HEK293 (cell line): ENCODE results near the gene PANK4.

Experiments
- CTCF ChIA-PET: fragments of 350-600 bp; formaldehyde crosslinking; extraction: SDS; loops from one replicate; lab custom pipeline; 2021; ENCODE audit warnings: antibody characterized with exemption; lab: Yijun Ruan, JAX
- POLR2A ChIA-PET: fragments of 300-600 bp; formaldehyde crosslinking; extraction: SDS; loops from one replicate; lab custom pipeline; 2020; ENCODE audit warnings: antibody characterized with exemption, inconsistent platforms; lab: Yijun Ruan, JAX
- H3K27ac ChIP-seq: fragments of 200-500 bp; sonication (Bioruptor generic); 2 replicates; pipeline ENCODE4 v1.5.1; 2014; ENCODE audit warnings: low read depth, low read length, control low read depth, inconsistent platforms; ENCODE audit errors: extremely low read depth
- H3K36me3 ChIP-seq, 2 experiments: fragments of 200-500 bp in 1 of 2; sonication (Bioruptor generic) in 1 of 2; 1 replicate in 1 of 2; 2 replicates in 1 of 2; pipeline ENCODE4 v1.5.1; 2014 to 2017; ENCODE audit warnings: inconsistent platforms in 2 of 2, low read length in 2 of 2; ENCODE audit not compliant: control insufficient read depth in 2 of 2, insufficient read depth in 1 of 2
- H3K4me1 ChIP-seq: fragments of 200-500 bp; sonication (Bioruptor generic); 2 replicates; pipeline ENCODE4 v1.5.1; 2014; ENCODE audit warnings: mild to moderate bottlenecking, low read length, inconsistent platforms; ENCODE audit not compliant: control insufficient read depth, insufficient read depth
- H3K4me3 ChIP-seq: 2 replicates; pipeline ENCODE4 v1.5.1; 2011; ENCODE audit warnings: low read depth, mild to moderate bottlenecking, control low read depth, low read length, moderate library complexity
- H3K9me3 ChIP-seq: fragments of 200-500 bp; sonication (Bioruptor generic); 2 replicates; pipeline ENCODE4 v1.5.1; 2014; ENCODE audit warnings: low read depth, low read length, inconsistent platforms; ENCODE audit not compliant: control insufficient read depth, insufficient read depth
- BCL11B ChIP-seq: fragments of 450-650 bp; formaldehyde crosslinking; IDR thresholded peaks from 2 replicates; pipeline ENCODE4 v1.5.1; 2016; ENCODE audit warnings: low read depth, missing biosample characterization, missing genetic modification characterization
- KLF17 ChIP-seq: fragments of 450-650 bp; formaldehyde crosslinking; IDR thresholded peaks from 2 replicates; pipeline ENCODE4 v1.5.1; 2016; ENCODE audit warnings: missing biosample characterization, missing genetic modification characterization
- PATZ1 ChIP-seq: fragments of 450-650 bp; formaldehyde crosslinking; IDR thresholded peaks from 2 replicates; pipeline ENCODE4 v1.5.1; 2016; ENCODE audit warnings: missing biosample characterization, missing genetic modification characterization
- PRDM1 ChIP-seq: fragments of 450-650 bp; formaldehyde crosslinking; IDR thresholded peaks from 2 replicates; pipeline ENCODE4; 2016; ENCODE audit warnings: missing biosample characterization, missing genetic modification characterization
- ZNF138 ChIP-seq: fragments of 450-650 bp; formaldehyde crosslinking; IDR thresholded peaks from 2 replicates; pipeline ENCODE4 v1.5.1; 2016; ENCODE audit warnings: missing biosample characterization, missing genetic modification characterization, borderline replicate concordance
- ZNF155 ChIP-seq: fragments of 450-650 bp; formaldehyde crosslinking; IDR thresholded peaks from 2 replicates; pipeline ENCODE4 v1.5.1; 2016; ENCODE audit warnings: missing biosample characterization, missing genetic modification characterization
- ZNF169 ChIP-seq: fragments of 450-650 bp; formaldehyde crosslinking; IDR thresholded peaks from 2 replicates; pipeline ENCODE4 v1.5.1; 2016; ENCODE audit warnings: missing biosample characterization, missing genetic modification characterization
- ZNF184 ChIP-seq: fragments of 450-650 bp; IDR thresholded peaks from 2 replicates; pipeline ENCODE4 v1.5.1; 2018; ENCODE audit warnings: missing biosample characterization, mild to moderate bottlenecking, missing genetic modification characterization
- ZNF239 ChIP-seq: fragments of 450-650 bp; formaldehyde crosslinking; IDR thresholded peaks from 2 replicates; pipeline ENCODE4 v1.5.1; 2016; ENCODE audit warnings: missing biosample characterization, missing genetic modification characterization
- ZNF37A ChIP-seq: fragments of 450-650 bp; IDR thresholded peaks from 2 replicates; pipeline ENCODE4 v1.5.1; 2018; ENCODE audit warnings: missing biosample characterization, missing genetic modification characterization
- ZNF426 ChIP-seq: fragments of 450-650 bp; formaldehyde crosslinking; IDR thresholded peaks from 2 replicates; pipeline ENCODE4 v1.5.1; 2017; ENCODE audit warnings: missing biosample characterization, missing genetic modification characterization, mild to moderate bottlenecking, inconsistent platforms, moderate library complexity
- ZNF501 ChIP-seq: fragments of 450-650 bp; formaldehyde crosslinking; IDR thresholded peaks from 2 replicates; pipeline ENCODE4 v1.5.1; 2016; ENCODE audit warnings: missing biosample characterization, missing genetic modification characterization
- ZNF510 ChIP-seq: fragments of 450-650 bp; formaldehyde crosslinking; IDR thresholded peaks from 2 replicates; pipeline ENCODE4 v1.5.1; 2018; ENCODE audit warnings: mild to moderate bottlenecking, missing genetic modification characterization, missing biosample characterization; ENCODE audit not compliant: insufficient replicate concordance
- ZNF544 ChIP-seq: fragments of 450-650 bp; formaldehyde crosslinking; IDR thresholded peaks from 2 replicates; pipeline ENCODE4 v1.5.0; 2017; ENCODE audit warnings: missing biosample characterization, missing genetic modification characterization
- TF ChIP-seq, protein P1 (sequence below): fragments of 450-650 bp; formaldehyde crosslinking; IDR thresholded peaks from 2 replicates; pipeline ENCODE4 v1.5.1; 2016; ENCODE audit warnings: missing biosample characterization, missing genetic modification characterization
- TF ChIP-seq, protein P2 (sequence below): fragments of 450-650 bp; formaldehyde crosslinking; optimal IDR thresholded peaks from 2 replicates; pipeline ENCODE3; 2016; ENCODE audit warnings: missing biosample characterization, mild to moderate bottlenecking, missing genetic modification characterization
- TF ChIP-seq, protein P3 (sequence below): fragments of 450-650 bp; formaldehyde crosslinking; IDR thresholded peaks from 2 replicates; pipeline ENCODE4 v1.5.1; 2016; ENCODE audit warnings: missing biosample characterization, missing genetic modification characterization
- TF ChIP-seq, protein P4 (sequence below): fragments of 450-650 bp; formaldehyde crosslinking; IDR thresholded peaks from 2 replicates; pipeline ENCODE4 v1.5.1; 2017; ENCODE audit warnings: missing biosample characterization, missing genetic modification characterization

PANK4 gene

GRCh38 chr1:2525920-2526823 is at the start of gene PANK4 (continued):
- TF ChIP-seq, protein P1, sequence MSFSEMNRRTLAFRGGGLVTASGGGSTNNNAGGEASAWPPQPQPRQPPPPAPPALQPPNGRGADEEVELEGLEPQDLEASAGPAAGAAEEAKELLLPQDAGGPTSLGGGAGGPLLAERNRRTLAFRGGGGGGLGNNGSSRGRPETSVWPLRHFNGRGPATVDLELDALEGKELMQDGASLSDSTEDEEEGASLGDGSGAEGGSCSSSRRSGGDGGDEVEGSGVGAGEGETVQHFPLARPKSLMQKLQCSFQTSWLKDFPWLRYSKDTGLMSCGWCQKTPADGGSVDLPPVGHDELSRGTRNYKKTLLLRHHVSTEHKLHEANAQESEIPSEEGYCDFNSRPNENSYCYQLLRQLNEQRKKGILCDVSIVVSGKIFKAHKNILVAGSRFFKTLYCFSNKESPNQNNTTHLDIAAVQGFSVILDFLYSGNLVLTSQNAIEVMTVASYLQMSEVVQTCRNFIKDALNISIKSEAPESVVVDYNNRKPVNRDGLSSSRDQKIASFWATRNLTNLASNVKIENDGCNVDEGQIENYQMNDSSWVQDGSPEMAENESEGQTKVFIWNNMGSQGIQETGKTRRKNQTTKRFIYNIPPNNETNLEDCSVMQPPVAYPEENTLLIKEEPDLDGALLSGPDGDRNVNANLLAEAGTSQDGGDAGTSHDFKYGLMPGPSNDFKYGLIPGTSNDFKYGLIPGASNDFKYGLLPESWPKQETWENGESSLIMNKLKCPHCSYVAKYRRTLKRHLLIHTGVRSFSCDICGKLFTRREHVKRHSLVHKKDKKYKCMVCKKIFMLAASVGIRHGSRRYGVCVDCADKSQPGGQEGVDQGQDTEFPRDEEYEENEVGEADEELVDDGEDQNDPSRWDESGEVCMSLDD (tag by site-specific recombination): peak; percentile 52; the same call in 1 of the 2 replicates
- peak; percentile 67 for TF ChIP-seq PATZ1 (tag by site-specific recombination)
- no peak for TF ChIP-seq ZNF138 (tag by site-specific recombination)
- TF ChIP-seq ZNF169 (tag by site-specific recombination): no peak
- TF ChIP-seq, protein P2, sequence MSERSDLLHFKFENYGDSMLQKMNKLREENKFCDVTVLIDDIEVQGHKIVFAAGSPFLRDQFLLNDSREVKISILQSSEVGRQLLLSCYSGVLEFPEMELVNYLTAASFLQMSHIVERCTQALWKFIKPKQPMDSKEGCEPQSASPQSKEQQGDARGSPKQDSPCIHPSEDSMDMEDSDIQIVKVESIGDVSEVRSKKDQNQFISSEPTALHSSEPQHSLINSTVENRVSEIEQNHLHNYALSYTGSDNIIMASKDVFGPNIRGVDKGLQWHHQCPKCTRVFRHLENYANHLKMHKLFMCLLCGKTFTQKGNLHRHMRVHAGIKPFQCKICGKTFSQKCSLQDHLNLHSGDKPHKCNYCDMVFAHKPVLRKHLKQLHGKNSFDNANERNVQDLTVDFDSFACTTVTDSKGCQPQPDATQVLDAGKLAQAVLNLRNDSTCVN (tag by site-specific recombination): peak; percentile 97
- 0 out of 2 replicates have a peak, but pooled peaks have one; percentile 61 for TF ChIP-seq ZNF501 (tag by site-specific recombination)
- TF ChIP-seq PRDM1 (tag by site-specific recombination): no peak
- TF ChIP-seq, protein P3, sequence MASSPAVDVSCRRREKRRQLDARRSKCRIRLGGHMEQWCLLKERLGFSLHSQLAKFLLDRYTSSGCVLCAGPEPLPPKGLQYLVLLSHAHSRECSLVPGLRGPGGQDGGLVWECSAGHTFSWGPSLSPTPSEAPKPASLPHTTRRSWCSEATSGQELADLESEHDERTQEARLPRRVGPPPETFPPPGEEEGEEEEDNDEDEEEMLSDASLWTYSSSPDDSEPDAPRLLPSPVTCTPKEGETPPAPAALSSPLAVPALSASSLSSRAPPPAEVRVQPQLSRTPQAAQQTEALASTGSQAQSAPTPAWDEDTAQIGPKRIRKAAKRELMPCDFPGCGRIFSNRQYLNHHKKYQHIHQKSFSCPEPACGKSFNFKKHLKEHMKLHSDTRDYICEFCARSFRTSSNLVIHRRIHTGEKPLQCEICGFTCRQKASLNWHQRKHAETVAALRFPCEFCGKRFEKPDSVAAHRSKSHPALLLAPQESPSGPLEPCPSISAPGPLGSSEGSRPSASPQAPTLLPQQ (tag by site-specific recombination): peak; percentile 59; the same call in 1 of the 2 replicates

GRCh38 chr1:2574350-2574749 is 48.0 kb upstream of the PANK4 start:
- POLR2A ChIA-PET: no interaction called here

More at GRCh38 chr1:2574350-2574749, 48.0 kb upstream of the PANK4 start:
- CTCF ChIA-PET: interaction anchor here (1.8 kb wide), 1 partner anchor 26 kb away, joined by 4 read pairs; no protein-coding TSS in a partner anchor
- Histone ChIP-seq H3K36me3 (no peaks in the 10 kb centered on the region), H3K9me3 (no peaks in the 10 kb centered on the region), H3K4me1 (no peaks in the 10 kb centered on the region), H3K4me3 (no peak overlapping the region), H3K27ac (no peak overlapping the region)
- no peak for TF ChIP-seq ZNF239
- no peak for TF ChIP-seq ZNF544
- no peak for TF ChIP-seq BCL11B (tag by site-specific recombination)
- no peak for TF ChIP-seq ZNF37A
- no peak for TF ChIP-seq ZNF184 (tag by site-specific recombination)
- no peak for TF ChIP-seq ZNF510
- no peak for TF ChIP-seq ZNF426 (tag by site-specific recombination)
- no peak for TF ChIP-seq ZNF155 (tag by site-specific recombination)
- TF ChIP-seq, protein P4, sequence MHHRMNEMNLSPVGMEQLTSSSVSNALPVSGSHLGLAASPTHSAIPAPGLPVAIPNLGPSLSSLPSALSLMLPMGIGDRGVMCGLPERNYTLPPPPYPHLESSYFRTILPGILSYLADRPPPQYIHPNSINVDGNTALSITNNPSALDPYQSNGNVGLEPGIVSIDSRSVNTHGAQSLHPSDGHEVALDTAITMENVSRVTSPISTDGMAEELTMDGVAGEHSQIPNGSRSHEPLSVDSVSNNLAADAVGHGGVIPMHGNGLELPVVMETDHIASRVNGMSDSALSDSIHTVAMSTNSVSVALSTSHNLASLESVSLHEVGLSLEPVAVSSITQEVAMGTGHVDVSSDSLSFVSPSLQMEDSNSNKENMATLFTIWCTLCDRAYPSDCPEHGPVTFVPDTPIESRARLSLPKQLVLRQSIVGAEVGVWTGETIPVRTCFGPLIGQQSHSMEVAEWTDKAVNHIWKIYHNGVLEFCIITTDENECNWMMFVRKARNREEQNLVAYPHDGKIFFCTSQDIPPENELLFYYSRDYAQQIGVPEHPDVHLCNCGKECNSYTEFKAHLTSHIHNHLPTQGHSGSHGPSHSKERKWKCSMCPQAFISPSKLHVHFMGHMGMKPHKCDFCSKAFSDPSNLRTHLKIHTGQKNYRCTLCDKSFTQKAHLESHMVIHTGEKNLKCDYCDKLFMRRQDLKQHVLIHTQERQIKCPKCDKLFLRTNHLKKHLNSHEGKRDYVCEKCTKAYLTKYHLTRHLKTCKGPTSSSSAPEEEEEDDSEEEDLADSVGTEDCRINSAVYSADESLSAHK: no peak
- TF ChIP-seq KLF17 (tag by site-specific recombination): no peak
